ENCODE measurements around the gene ATM. TPM values are rescaled to one million over a fixed set of nuclear protein-coding genes. Genes with fewer than 3 reads are reported as not detected.

Gene ATM
- polyA plus RNA-seq (2011; rRNA removed) (12.8 and 27.6 TPM in 2 replicates), polyA minus RNA-seq (2011; rRNA and poly(A)+ RNA removed) (64.4 and 79.4 TPM in 2 replicates)

GRCh38 chr11:108222574-108223347 is at the start of gene ATM, which contains the start of gene NPAT:
Gene ATM, plus strand, starts transcription at chr11:108223067. Its CDS starts 4,558 bp downstream, at chr11:108227625.
Gene NPAT, minus strand, starts transcription at chr11:108222638. Its CDS starts 102 bp downstream, at chr11:108222536.
- peak; percentile 90 for TF ChIP-seq CTCF (IDR thresholded peaks at IDR 0.05; ENCODE audit: insufficient read depth, low read depth, low read length)
- DNase-seq (ENCODE audit: low read depth): peak; percentile 98
- CTCF ChIA-PET: interaction anchor here (0.8 to 2.5 kb wide), 5 partner anchors 29 to 433 kb away, joined by 3 to 20 read pairs (median 3); no protein-coding TSS in a partner anchor
- H3K27me3 ChIP-seq (ENCODE audit: control insufficient read depth, insufficient read depth, low read length): no peaks in the 10 kb centered on the region
- POLR2A ChIA-PET: interaction anchor here (0.6 to 0.7 kb wide), 2 partner anchors 429 to 442 kb away, joined by 3 read pairs; partner anchors contain the start of gene DDX10
- peaks cover 1% of the 10 kb centered on the region; the same call in 1 of the 2 replicates for H3K36me3 ChIP-seq (ENCODE audit: control insufficient read depth, insufficient read depth, low read length)
- H3K4me3 ChIP-seq (ENCODE audit: low read depth, low read length): peak within 1 kb of the TSS; percentile 75

GRCh38 chr11:108177570-108177969 is 45.3 kb upstream of the ATM start:
- H3K27me3 ChIP-seq (ENCODE audit: control insufficient read depth, insufficient read depth, low read length): no peaks in the 10 kb centered on the region
- no peak for DNase-seq (ENCODE audit: low read depth)
- CTCF ChIA-PET: no interaction called here
- POLR2A ChIA-PET: no interaction called here
- TF ChIP-seq CTCF (IDR thresholded peaks at IDR 0.05; ENCODE audit: insufficient read depth, low read depth, low read length): no peak
- 0 out of 2 replicates have a peak, but pooled peaks cover 1% of the 10 kb centered on the region for H3K36me3 ChIP-seq (ENCODE audit: control insufficient read depth, insufficient read depth, low read length)
- no peak overlapping the region for H3K4me3 ChIP-seq (ENCODE audit: low read depth, low read length)

- Histone ChIP-seq H3K4me3 (ENCODE audit: low read depth, low read length) (no peak overlapping the region), H3K27me3 (ENCODE audit: control insufficient read depth, insufficient read depth, low read length) (no peaks in the 10 kb centered on the region), H3K36me3 (ENCODE audit: control insufficient read depth, insufficient read depth, low read length) (peaks cover under 1% of the 10 kb centered on the region; the same call in 1 of the 2 replicates)
- no peak for TF ChIP-seq CTCF (IDR thresholded peaks at IDR 0.05; ENCODE audit: insufficient read depth, low read depth, low read length)
- ChIA-PET POLR2A (no interaction called here), CTCF (no interaction called here)
- no peak for DNase-seq (ENCODE audit: low read depth)
These were observed 29.1 kb upstream of the ATM start for GRCh38 chr11:108193725-108194124.

GRCh38 chr11:108196901-108197300 is 26.0 kb upstream of the ATM start:
- CTCF ChIA-PET: interaction anchor here (1.0 kb wide), 1 partner anchor 452 kb away, joined by 3 read pairs; no protein-coding TSS in a partner anchor
- POLR2A ChIA-PET: no interaction called here

More at GRCh38 chr11:108196901-108197300, 26.0 kb upstream of the ATM start:
- no peak for TF ChIP-seq CTCF (IDR thresholded peaks at IDR 0.05; ENCODE audit: insufficient read depth, low read depth, low read length)
- Histone ChIP-seq H3K36me3 (ENCODE audit: control insufficient read depth, insufficient read depth, low read length) (peaks cover 6% of the 10 kb centered on the region), H3K27me3 (ENCODE audit: control insufficient read depth, insufficient read depth, low read length) (no peaks in the 10 kb centered on the region), H3K4me3 (ENCODE audit: low read depth, low read length) (no peak overlapping the region)
- no peak for DNase-seq (ENCODE audit: low read depth)
